ENCODE results near the gene CDK10.

GRCh38 chr16:89721546-89722391, 35.3 kb downstream of the CDK10 start:
- TF ChIP-seq CTCF (conservative IDR thresholded peaks at IDR 0.05): no peak
- TF ChIP-seq EZH2 (IDR thresholded peaks at IDR 0.05; ENCODE audit: low read depth): no peak

Measured in PC-9 (cell line).